ENCODE results near the gene MTG2. TPM values are rescaled to one million over a fixed set of nuclear protein-coding genes. Genes with fewer than 3 reads are reported as not detected.

MTG2 gene
- total and polyA plus RNA-seq, 2 of the 13 experiments (the other 11 are each of a cell fraction or from before 2014, with no cell fraction given) = 20.4 to 37.8 TPM

DNA sequence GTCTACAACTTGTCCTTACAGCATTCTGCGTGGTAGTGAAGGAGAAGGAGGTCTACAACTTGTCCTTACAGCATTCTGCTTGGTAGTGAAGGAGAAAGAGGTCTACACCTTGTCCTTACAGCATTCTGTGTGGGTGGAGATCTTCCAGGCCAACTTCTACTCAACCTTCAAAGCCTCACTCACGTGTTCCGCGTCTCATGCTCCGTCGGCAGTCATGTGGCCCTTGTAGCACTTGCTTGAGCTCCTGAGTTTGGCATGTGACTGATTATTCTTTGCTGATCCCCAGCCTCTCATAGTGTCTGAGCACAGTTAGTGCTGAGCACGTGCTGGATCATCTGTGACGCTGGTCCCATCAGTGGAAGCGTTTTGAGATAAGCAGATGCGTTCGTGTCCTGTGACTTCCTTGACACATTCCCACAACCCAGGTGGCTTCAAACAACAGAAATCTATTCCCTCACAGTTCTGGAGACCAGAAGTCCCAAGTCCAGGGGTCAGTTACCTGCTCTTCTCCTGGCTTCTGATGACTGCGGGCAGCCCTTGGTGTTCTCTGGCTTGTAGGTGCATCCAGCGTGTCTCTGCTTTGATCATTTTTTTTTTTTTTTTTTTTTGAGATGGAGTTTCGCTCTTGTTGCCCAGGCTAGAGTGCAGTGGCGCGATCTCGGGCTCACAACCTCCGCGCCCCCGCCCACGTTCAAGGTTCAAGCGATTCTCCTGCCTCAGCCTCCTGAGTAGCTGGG lies 36.6 kb upstream of the MTG2 start (continued):
- TF ChIP-seq, protein P1, sequence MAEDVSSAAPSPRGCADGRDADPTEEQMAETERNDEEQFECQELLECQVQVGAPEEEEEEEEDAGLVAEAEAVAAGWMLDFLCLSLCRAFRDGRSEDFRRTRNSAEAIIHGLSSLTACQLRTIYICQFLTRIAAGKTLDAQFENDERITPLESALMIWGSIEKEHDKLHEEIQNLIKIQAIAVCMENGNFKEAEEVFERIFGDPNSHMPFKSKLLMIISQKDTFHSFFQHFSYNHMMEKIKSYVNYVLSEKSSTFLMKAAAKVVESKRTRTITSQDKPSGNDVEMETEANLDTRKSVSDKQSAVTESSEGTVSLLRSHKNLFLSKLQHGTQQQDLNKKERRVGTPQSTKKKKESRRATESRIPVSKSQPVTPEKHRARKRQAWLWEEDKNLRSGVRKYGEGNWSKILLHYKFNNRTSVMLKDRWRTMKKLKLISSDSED (CRISPR knock-in tag; IDR thresholded peaks at IDR 0.05) = peak; percentile 86; the same call in 1 of the 2 replicates
- TF ChIP-seq, protein P2, sequence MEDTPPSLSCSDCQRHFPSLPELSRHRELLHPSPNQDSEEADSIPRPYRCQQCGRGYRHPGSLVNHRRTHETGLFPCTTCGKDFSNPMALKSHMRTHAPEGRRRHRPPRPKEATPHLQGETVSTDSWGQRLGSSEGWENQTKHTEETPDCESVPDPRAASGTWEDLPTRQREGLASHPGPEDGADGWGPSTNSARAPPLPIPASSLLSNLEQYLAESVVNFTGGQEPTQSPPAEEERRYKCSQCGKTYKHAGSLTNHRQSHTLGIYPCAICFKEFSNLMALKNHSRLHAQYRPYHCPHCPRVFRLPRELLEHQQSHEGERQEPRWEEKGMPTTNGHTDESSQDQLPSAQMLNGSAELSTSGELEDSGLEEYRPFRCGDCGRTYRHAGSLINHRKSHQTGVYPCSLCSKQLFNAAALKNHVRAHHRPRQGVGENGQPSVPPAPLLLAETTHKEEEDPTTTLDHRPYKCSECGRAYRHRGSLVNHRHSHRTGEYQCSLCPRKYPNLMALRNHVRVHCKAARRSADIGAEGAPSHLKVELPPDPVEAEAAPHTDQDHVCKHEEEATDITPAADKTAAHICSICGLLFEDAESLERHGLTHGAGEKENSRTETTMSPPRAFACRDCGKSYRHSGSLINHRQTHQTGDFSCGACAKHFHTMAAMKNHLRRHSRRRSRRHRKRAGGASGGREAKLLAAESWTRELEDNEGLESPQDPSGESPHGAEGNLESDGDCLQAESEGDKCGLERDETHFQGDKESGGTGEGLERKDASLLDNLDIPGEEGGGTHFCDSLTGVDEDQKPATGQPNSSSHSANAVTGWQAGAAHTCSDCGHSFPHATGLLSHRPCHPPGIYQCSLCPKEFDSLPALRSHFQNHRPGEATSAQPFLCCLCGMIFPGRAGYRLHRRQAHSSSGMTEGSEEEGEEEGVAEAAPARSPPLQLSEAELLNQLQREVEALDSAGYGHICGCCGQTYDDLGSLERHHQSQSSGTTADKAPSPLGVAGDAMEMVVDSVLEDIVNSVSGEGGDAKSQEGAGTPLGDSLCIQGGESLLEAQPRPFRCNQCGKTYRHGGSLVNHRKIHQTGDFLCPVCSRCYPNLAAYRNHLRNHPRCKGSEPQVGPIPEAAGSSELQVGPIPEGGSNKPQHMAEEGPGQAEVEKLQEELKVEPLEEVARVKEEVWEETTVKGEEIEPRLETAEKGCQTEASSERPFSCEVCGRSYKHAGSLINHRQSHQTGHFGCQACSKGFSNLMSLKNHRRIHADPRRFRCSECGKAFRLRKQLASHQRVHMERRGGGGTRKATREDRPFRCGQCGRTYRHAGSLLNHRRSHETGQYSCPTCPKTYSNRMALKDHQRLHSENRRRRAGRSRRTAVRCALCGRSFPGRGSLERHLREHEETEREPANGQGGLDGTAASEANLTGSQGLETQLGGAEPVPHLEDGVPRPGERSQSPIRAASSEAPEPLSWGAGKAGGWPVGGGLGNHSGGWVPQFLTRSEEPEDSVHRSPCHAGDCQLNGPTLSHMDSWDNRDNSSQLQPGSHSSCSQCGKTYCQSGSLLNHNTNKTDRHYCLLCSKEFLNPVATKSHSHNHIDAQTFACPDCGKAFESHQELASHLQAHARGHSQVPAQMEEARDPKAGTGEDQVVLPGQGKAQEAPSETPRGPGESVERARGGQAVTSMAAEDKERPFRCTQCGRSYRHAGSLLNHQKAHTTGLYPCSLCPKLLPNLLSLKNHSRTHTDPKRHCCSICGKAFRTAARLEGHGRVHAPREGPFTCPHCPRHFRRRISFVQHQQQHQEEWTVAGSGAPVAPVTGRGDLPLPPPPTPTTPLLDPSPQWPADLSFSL (CRISPR knock-in tag; IDR thresholded peaks at IDR 0.05) = 0 out of 2 replicates have a peak, but pooled peaks have one; percentile 60
- TF ChIP-seq ZNF263 (CRISPR knock-in tag; IDR thresholded peaks at IDR 0.05) (peak; percentile 55; the same call in 1 of the 2 replicates), ZNF724P (CRISPR knock-in tag; IDR thresholded peaks at IDR 0.05; ENCODE audit: borderline replicate concordance) (0 out of 2 replicates have a peak, but pooled peaks have one; percentile 39), FOXP1 (IDR thresholded peaks at IDR 0.05) (no peak; the same call in 1 of the 2 replicates), FOXP1 (CRISPR knock-in tag; IDR thresholded peaks at IDR 0.05) (peak; percentile 63; the same call in 1 of the 2 replicates), ZNF292 (CRISPR knock-in tag; IDR thresholded peaks at IDR 0.05; ENCODE audit: borderline replicate concordance, low read depth) (peak; percentile 83), HNRNPUL1 (IDR thresholded peaks at IDR 0.05; ENCODE audit: low read depth, low read length) (no peak), NFE2 (CRISPR knock-in tag; IDR thresholded peaks at IDR 0.05) (no peak), SRSF4 (IDR thresholded peaks at IDR 0.05; ENCODE audit: low read depth, low read length, poor library complexity, severe bottlenecking) (no peak), ZNF333 (CRISPR knock-in tag; IDR thresholded peaks at IDR 0.05; ENCODE audit: borderline replicate concordance) (peak; percentile 45; the same call in 1 of the 2 replicates), SOX5 (CRISPR knock-in tag; IDR thresholded peaks at IDR 0.05; ENCODE audit: borderline replicate concordance) (peak; percentile 75)

Measured in HepG2 (cell line).